ENCODE results near the gene MTHFD1L. TPM values are rescaled to one million over a fixed set of nuclear protein-coding genes. Genes with fewer than 3 reads are reported as not detected.
A peak's percentile ranks its signal among the peaks of the same experiment; 100 is the strongest.

Gene MTHFD1L
- total RNA-seq, 2 experiments from 2014 or later: 115 to 119 TPM

GRCh38 chr6:151010071-151010470 is 144.6 kb downstream of the MTHFD1L start:
- Mint-ChIP-seq H3K9me3 (no peaks in the 10 kb centered on the region), H3K36me3 (peaks cover 28% of the 10 kb centered on the region), H3K27ac (no peak overlapping the region), H3K4me1 (ENCODE audit: low read depth) (peaks cover 1% of the 10 kb centered on the region), H3K27me3 (no peaks in the 10 kb centered on the region), H3K4me3 (no peak overlapping the region)
- intact Hi-C loops (cut with micrococcal nuclease): no loop called here
- no peak for DNase-seq
- CTCF ChIA-PET: interaction anchor here (0.7 to 11.8 kb wide), 3 partner anchors 22 to 388 kb away, joined by 3 to 269 read pairs (median 3); no protein-coding TSS in a partner anchor
- POLR2A ChIA-PET: no interaction called here

GRCh38 chr6:151012321-151013294 is 147.1 kb downstream of the MTHFD1L start:
- Mint-ChIP-seq H3K4me3 (no peak overlapping the region), H3K36me3 (peaks cover 40% of the 10 kb centered on the region), H3K27ac (no peak overlapping the region), H3K4me1 (ENCODE audit: low read depth) (peaks cover 1% of the 10 kb centered on the region), H3K9me3 (no peaks in the 10 kb centered on the region), H3K27me3 (no peaks in the 10 kb centered on the region)
- intact Hi-C loops (cut with micrococcal nuclease): no loop called here
- ChIA-PET POLR2A (no interaction called here), CTCF (interaction anchor here (2.5 to 11.8 kb wide), 6 partner anchors 7 to 323 kb away, joined by 7 to 269 read pairs (median 26); no protein-coding TSS in a partner anchor)
- DNase-seq: no peak

GRCh38 chr6:151014404-151015100 is 149.1 kb downstream of the MTHFD1L start:
- intact Hi-C loops (cut with micrococcal nuclease): loop anchor here (1.0 to 2.0 kb wide), 3 partner anchors 122 to 321 kb away; no protein-coding TSS in a partner anchor
- peaks cover 1% of the 10 kb centered on the region for H3K4me1 Mint-ChIP-seq (ENCODE audit: low read depth)
- H3K9me3 Mint-ChIP-seq: no peaks in the 10 kb centered on the region
- peaks cover 39% of the 10 kb centered on the region for H3K36me3 Mint-ChIP-seq
- CTCF ChIA-PET: interaction anchor here (0.6 to 11.8 kb wide), 36 partner anchors 9 to 1253 kb away, joined by 3 to 269 read pairs (median 4); no protein-coding TSS in a partner anchor
- H3K27ac Mint-ChIP-seq: no peak overlapping the region
- H3K27me3 Mint-ChIP-seq: no peaks in the 10 kb centered on the region
- DNase-seq: peak; percentile 69
- POLR2A ChIA-PET: interaction anchor here (1.0 to 1.4 kb wide), 2 partner anchors 310 to 312 kb away, joined by 3 to 8 read pairs; no protein-coding TSS in a partner anchor
- H3K4me3 Mint-ChIP-seq: no peak overlapping the region

DNA sequence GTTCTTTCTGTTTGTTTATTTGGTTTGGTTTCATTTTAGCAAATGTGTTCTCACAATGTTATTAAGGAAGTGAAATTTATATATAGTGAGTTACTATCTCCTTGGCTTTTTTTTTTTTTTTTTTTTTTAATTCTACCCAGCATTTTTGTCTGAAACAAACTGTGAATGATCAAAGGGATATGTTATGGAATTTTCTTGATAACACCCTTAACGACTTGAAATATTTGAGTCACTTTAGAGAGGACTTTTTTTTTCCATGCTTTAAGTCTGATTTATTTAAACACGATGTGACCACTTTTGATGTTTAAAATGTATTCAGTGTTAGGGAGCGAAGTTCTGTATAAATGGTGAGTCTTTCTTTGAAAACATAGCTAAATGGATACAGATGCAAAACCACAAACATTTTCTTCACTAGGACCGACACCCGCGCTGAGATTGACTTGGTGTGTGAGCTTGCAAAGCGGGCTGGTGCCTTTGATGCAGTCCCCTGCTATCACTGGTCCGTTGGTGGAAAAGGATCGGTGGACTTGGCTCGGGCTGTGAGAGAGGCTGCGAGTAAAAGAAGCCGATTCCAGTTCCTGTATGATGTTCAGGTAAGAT is 149.7 kb downstream of the MTHFD1L start:
- Mint-ChIP-seq H3K4me3 (no peak overlapping the region), H3K36me3 (peaks cover 36% of the 10 kb centered on the region), H3K27me3 (no peaks in the 10 kb centered on the region), H3K4me1 (ENCODE audit: low read depth) (peaks cover 1% of the 10 kb centered on the region), H3K27ac (no peak overlapping the region), H3K9me3 (no peaks in the 10 kb centered on the region)
- ChIA-PET CTCF (interaction anchor here (0.8 to 11.8 kb wide), 24 partner anchors 10 to 1253 kb away, joined by 3 to 269 read pairs (median 5); no protein-coding TSS in a partner anchor), POLR2A (interaction anchor here (1.4 kb wide), 1 partner anchor 309 kb away, joined by 8 read pairs; no protein-coding TSS in a partner anchor)
- DNase-seq: no peak
- intact Hi-C loops (cut with micrococcal nuclease): loop anchor here (2.0 kb wide), 1 partner anchor 122 kb away; no protein-coding TSS in a partner anchor

- H3K4me3 Mint-ChIP-seq: no peak overlapping the region
- ChIA-PET CTCF (interaction anchor here (0.6 to 11.8 kb wide), 6 partner anchors 15 to 319 kb away, joined by 3 to 269 read pairs (median 4); no protein-coding TSS in a partner anchor), POLR2A (no interaction called here)
- H3K36me3 Mint-ChIP-seq: peaks cover 33% of the 10 kb centered on the region
- no peaks in the 10 kb centered on the region for H3K9me3 Mint-ChIP-seq
- intact Hi-C loops (cut with micrococcal nuclease): no loop called here
- no peaks in the 10 kb centered on the region for H3K27me3 Mint-ChIP-seq
- peaks cover 1% of the 10 kb centered on the region for H3K4me1 Mint-ChIP-seq (ENCODE audit: low read depth)
- no peak for DNase-seq
- no peak overlapping the region for H3K27ac Mint-ChIP-seq
Observed at GRCh38 chr6:151016107-151016506, 150.6 kb downstream of the MTHFD1L start.

GRCh38 chr6:151018046-151018445 is 152.5 kb downstream of the MTHFD1L start:
- no peak overlapping the region for H3K27ac Mint-ChIP-seq
- H3K9me3 Mint-ChIP-seq: no peaks in the 10 kb centered on the region
- no peak overlapping the region for H3K4me3 Mint-ChIP-seq
- peaks cover 34% of the 10 kb centered on the region for H3K36me3 Mint-ChIP-seq
- POLR2A ChIA-PET: no interaction called here
- no peaks in the 10 kb centered on the region for H3K27me3 Mint-ChIP-seq
- intact Hi-C loops (cut with micrococcal nuclease): no loop called here
- DNase-seq: no peak
- CTCF ChIA-PET: interaction anchor here (0.6 to 11.8 kb wide), 3 partner anchors 306 to 1250 kb away, joined by 3 to 269 read pairs (median 3); no protein-coding TSS in a partner anchor
- H3K4me1 Mint-ChIP-seq (ENCODE audit: low read depth): peaks cover 1% of the 10 kb centered on the region

GRCh38 chr6:151018911-151019782 is 153.6 kb downstream of the MTHFD1L start:
- H3K4me1 Mint-ChIP-seq (ENCODE audit: low read depth): peaks cover 1% of the 10 kb centered on the region
- H3K9me3 Mint-ChIP-seq: no peaks in the 10 kb centered on the region
- ChIA-PET CTCF (interaction anchor here (0.6 to 11.8 kb wide), 4 partner anchors 305 to 319 kb away, joined by 3 to 269 read pairs (median 12); no protein-coding TSS in a partner anchor), POLR2A (no interaction called here)
- intact Hi-C loops (cut with micrococcal nuclease): no loop called here
- no peaks in the 10 kb centered on the region for H3K27me3 Mint-ChIP-seq
- H3K4me3 Mint-ChIP-seq: no peak overlapping the region
- DNase-seq: no peak
- peaks cover 39% of the 10 kb centered on the region for H3K36me3 Mint-ChIP-seq
- no peak overlapping the region for H3K27ac Mint-ChIP-seq

DNA sequence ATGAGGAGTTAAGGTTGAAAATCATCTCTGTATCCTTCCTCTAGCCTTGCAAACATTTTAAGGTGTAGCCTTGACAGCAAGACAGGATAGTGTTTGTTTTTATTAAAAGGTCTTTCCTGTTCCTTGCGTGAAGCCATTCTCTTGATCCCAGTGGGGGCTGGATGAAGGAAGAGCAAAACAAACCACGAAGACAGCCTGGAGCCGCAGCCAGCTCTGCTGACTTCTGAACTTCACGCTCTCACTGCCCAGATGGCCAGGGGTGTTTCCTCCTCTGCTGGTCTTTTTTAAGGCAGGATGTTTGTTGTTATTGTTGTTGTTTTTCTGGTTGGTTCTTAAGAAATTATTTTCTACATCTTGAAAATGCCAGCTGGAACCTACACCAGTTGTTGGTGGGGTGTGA is 156.4 kb downstream of the MTHFD1L start:
- ChIA-PET CTCF (interaction anchor here (3.4 kb wide), 1 partner anchor 302 kb away, joined by 20 read pairs; no protein-coding TSS in a partner anchor), POLR2A (no interaction called here)
- H3K4me3 Mint-ChIP-seq: no peak overlapping the region
- H3K27ac Mint-ChIP-seq: no peak overlapping the region
- peaks cover 37% of the 10 kb centered on the region for H3K36me3 Mint-ChIP-seq
- intact Hi-C loops (cut with micrococcal nuclease): no loop called here
- DNase-seq: no peak
- no peaks in the 10 kb centered on the region for H3K27me3 Mint-ChIP-seq
- H3K9me3 Mint-ChIP-seq: no peaks in the 10 kb centered on the region
- H3K4me1 Mint-ChIP-seq (ENCODE audit: low read depth): no peaks in the 10 kb centered on the region

- no peaks in the 10 kb centered on the region for H3K9me3 Mint-ChIP-seq
- intact Hi-C loops (cut with micrococcal nuclease): no loop called here
- no peaks in the 10 kb centered on the region for H3K4me1 Mint-ChIP-seq (ENCODE audit: low read depth)
- no peak for DNase-seq
- H3K27ac Mint-ChIP-seq: no peak overlapping the region
- peaks cover 39% of the 10 kb centered on the region for H3K36me3 Mint-ChIP-seq
- POLR2A ChIA-PET: no interaction called here
- CTCF ChIA-PET: interaction anchor here (2.1 to 3.4 kb wide), 2 partner anchors 8 to 302 kb away, joined by 6 to 20 read pairs; no protein-coding TSS in a partner anchor
- H3K4me3 Mint-ChIP-seq: no peak overlapping the region
- no peaks in the 10 kb centered on the region for H3K27me3 Mint-ChIP-seq
Observed at GRCh38 chr6:151022492-151022891, 157.0 kb downstream of the MTHFD1L start.

GRCh38 chr6:151023342-151023741 is 157.8 kb downstream of the MTHFD1L start:
- peaks cover 47% of the 10 kb centered on the region for H3K36me3 Mint-ChIP-seq
- H3K27ac Mint-ChIP-seq: no peak overlapping the region
- H3K9me3 Mint-ChIP-seq: no peaks in the 10 kb centered on the region
- DNase-seq: no peak
- peaks cover 1% of the 10 kb centered on the region for H3K4me1 Mint-ChIP-seq (ENCODE audit: low read depth)
- H3K27me3 Mint-ChIP-seq: no peaks in the 10 kb centered on the region
- intact Hi-C loops (cut with micrococcal nuclease): no loop called here
- ChIA-PET POLR2A (no interaction called here), CTCF (interaction anchor here (0.6 to 2.1 kb wide), 2 partner anchors 9 to 237 kb away, joined by 3 to 6 read pairs; no protein-coding TSS in a partner anchor)
- no peak overlapping the region for H3K4me3 Mint-ChIP-seq

DNA sequence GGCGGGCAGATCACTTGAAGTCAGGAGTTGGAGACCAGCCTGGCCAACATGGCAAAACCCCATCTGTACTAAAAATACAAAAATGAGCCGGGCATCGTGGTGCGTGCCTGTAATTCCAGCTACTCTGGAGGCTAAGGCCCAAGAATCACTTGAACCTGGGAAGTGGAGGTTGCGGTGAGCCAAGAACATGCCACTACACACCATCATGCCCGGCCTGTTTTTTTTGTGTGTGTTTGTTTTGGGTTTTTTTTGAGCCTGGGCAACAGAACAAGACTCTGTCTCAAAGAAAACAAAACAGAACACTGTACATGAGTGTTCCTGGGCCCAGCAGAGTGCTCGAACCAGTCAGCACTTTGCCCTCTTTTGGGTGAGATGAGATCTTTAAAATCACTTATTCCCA is 159.1 kb downstream of the MTHFD1L start:
- Mint-ChIP-seq H3K4me1 (ENCODE audit: low read depth) (peaks cover 3% of the 10 kb centered on the region), H3K27ac (no peak overlapping the region), H3K36me3 (peaks cover 50% of the 10 kb centered on the region), H3K4me3 (no peak overlapping the region), H3K27me3 (no peaks in the 10 kb centered on the region), H3K9me3 (no peaks in the 10 kb centered on the region)
- intact Hi-C loops (cut with micrococcal nuclease): no loop called here
- DNase-seq: no peak
- ChIA-PET POLR2A (no interaction called here), CTCF (no interaction called here)
